Esophagus muscularis mucosa (tissue), 4 donors: ENCODE data around the gene AFF3. TPM values are rescaled to one million over a fixed set of nuclear protein-coding genes. Genes with fewer than 3 reads are reported as not detected.

Experiments used
- DNase-seq: peaks from one replicate; pipeline ENCODE4 v3.0.0-alpha.2; 2017; ENCODE audit errors: extremely low spot score
- H3K27ac ChIP-seq, 4 donors: fragments of 200-600 bp; sonication (generic); replicated peaks in 1 of 4; 1 replicate in 3 of 4; 2 replicates in 1 of 4; pipeline ENCODE4 v1.5.1; 2016 to 2019; ENCODE audit warnings: mild to moderate bottlenecking in 1 of 4
- H3K27me3 ChIP-seq, 4 donors: fragments of 200-600 bp; sonication (generic); one replicate each; pipeline versions ENCODE4 v1.5.1 to v1.6.0; 2016 to 2019
- H3K36me3 ChIP-seq, 4 donors: fragments of 200-600 bp; sonication (generic); one replicate each; pipeline ENCODE4 v1.5.1; 2016 to 2019
- H3K4me1 ChIP-seq, 4 donors: fragments of 200-600 bp; sonication (generic); one replicate each; pipeline ENCODE4 v1.5.1; 2016 to 2019
- H3K4me3 ChIP-seq, 4 donors: fragments of 200-600 bp; sonication (generic); 1 replicate in 2 of 4; 2 replicates in 2 of 4; pipeline ENCODE4 v1.5.1; 2016 to 2019; ENCODE audit warnings: mild to moderate bottlenecking in 4 of 4, moderate library complexity in 1 of 4
- H3K9me3 ChIP-seq, 4 donors: fragments of 200-600 bp; sonication (generic); 1 replicate in 3 of 4; 2 replicates in 1 of 4; pipeline ENCODE4 v1.5.1; 2016 to 2019
- EP300 ChIP-seq: sonication (generic); formaldehyde crosslinking; IDR thresholded peaks from one replicate; pipeline ENCODE4 v1.6.1; 2017; ENCODE audit warnings: antibody characterized with exemption
- POLR2A ChIP-seq: fragments of 450-650 bp; IDR thresholded peaks from one replicate; pipeline ENCODE4 v1.6.1; 2017; ENCODE audit warnings: antibody characterized with exemption, moderate library complexity, mild to moderate bottlenecking, low read depth
- POLR2AphosphoS5 ChIP-seq, 2 donors: sonication (generic); formaldehyde crosslinking; IDR thresholded peaks; one replicate each; pipeline ENCODE4 v1.6.1; 2017; ENCODE audit warnings: antibody characterized with exemption in 2 of 2
- WGBS: methylation state at CpG from one replicate; pipeline ENCODE4 v1.1.5; 2018; 5-methylcytosine and 5-hydroxymethylcytosine counted together
- intact Hi-C: fragments of 100-400 bp; cut with DNase I; formaldehyde crosslinking; loops from one replicate; pipeline ENCODE4 v1.15.1; 2023
- total RNA-seq, 4 donors: library from RNA; depleted of rRNA; stranded (reverse); fragments of >200 nt; gene quantifications; one replicate each; pipeline versions ENCODE4 v1.1.0 to v1.2.1, GENCODE V29; 2016
- TF ChIP-seq, protein P1 (sequence below), 3 experiments: fragments of 200-600 bp in 2 of 3; fragments of 450-650 bp in 1 of 3; sonication (generic) in 2 of 3; IDR thresholded peaks; one replicate each; pipeline ENCODE4 v1.5.1; 2017 to 2019; ENCODE audit warnings: antibody characterized with exemption in 3 of 3, mild to moderate bottlenecking in 2 of 3, moderate library complexity in 1 of 3

Gene AFF3
- total RNA-seq, 4 donors from 2014 or later: 36.4 to 99.5 (median 56.9) TPM

GRCh38 chr2:99877963-99878362 lies 264.4 kb downstream of the AFF3 start:
- Histone ChIP-seq H3K4me1 (peaks cover 21 to 31% (median 27%) of the 10 kb centered on the region in 4 donors), H3K4me3 (no peak overlapping the region), H3K27ac (no peak overlapping the region), H3K27me3 (no peaks in the 10 kb centered on the region), H3K9me3 (no peaks in the 10 kb centered on the region), H3K36me3 (no peaks in the 10 kb centered on the region)
- DNase-seq: no peak
- intact Hi-C loops: no loop called here
- 76% methylated on average over 4 of the region's 4 CpGs for WGBS
- TF ChIP-seq, protein P1, sequence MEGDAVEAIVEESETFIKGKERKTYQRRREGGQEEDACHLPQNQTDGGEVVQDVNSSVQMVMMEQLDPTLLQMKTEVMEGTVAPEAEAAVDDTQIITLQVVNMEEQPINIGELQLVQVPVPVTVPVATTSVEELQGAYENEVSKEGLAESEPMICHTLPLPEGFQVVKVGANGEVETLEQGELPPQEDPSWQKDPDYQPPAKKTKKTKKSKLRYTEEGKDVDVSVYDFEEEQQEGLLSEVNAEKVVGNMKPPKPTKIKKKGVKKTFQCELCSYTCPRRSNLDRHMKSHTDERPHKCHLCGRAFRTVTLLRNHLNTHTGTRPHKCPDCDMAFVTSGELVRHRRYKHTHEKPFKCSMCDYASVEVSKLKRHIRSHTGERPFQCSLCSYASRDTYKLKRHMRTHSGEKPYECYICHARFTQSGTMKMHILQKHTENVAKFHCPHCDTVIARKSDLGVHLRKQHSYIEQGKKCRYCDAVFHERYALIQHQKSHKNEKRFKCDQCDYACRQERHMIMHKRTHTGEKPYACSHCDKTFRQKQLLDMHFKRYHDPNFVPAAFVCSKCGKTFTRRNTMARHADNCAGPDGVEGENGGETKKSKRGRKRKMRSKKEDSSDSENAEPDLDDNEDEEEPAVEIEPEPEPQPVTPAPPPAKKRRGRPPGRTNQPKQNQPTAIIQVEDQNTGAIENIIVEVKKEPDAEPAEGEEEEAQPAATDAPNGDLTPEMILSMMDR (IDR thresholded peaks at IDR 0.05): no peak
- TF ChIP-seq EP300 (no peak), POLR2A (no peak), POLR2AphosphoS5 (IDR thresholded peaks at IDR 0.05) (no peak)

DNA sequence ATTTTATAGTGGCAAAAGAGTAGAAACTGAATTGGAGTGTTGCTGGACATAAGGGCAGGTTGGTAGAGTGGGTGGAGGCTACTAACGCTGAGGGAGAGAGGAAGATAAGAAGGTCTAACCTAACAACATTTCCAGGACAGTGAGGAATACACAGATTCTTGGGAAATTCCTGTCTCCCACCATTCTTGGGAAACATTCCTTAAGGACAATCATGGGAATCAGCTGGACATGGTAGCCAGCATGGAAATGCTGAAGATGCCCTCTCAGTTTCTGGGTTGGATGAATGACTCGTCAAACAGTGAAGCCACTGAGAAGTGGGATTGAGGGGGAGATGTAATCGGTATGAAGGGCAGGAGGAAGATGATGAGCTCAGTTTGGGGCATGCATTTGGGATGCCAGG lies 265.4 kb downstream of the AFF3 start:
- H3K4me1 ChIP-seq: peaks cover 17 to 21% (median 19%) of the 10 kb centered on the region in 4 donors
- intact Hi-C loops: no loop called here
- no peak overlapping the region for H3K4me3 ChIP-seq
- H3K27ac ChIP-seq: no peak overlapping the region
- no peaks in the 10 kb centered on the region for H3K9me3 ChIP-seq
- no peak for DNase-seq
- TF ChIP-seq, protein P1 (IDR thresholded peaks at IDR 0.05): no peak
- no peak for TF ChIP-seq POLR2AphosphoS5 (IDR thresholded peaks at IDR 0.05)
- TF ChIP-seq POLR2A: no peak
- no peak for TF ChIP-seq EP300
- H3K36me3 ChIP-seq: no peaks in the 10 kb centered on the region
- H3K27me3 ChIP-seq: no peaks in the 10 kb centered on the region
- WGBS: 97% methylated on average over 3 of the region's 3 CpGs

DNA sequence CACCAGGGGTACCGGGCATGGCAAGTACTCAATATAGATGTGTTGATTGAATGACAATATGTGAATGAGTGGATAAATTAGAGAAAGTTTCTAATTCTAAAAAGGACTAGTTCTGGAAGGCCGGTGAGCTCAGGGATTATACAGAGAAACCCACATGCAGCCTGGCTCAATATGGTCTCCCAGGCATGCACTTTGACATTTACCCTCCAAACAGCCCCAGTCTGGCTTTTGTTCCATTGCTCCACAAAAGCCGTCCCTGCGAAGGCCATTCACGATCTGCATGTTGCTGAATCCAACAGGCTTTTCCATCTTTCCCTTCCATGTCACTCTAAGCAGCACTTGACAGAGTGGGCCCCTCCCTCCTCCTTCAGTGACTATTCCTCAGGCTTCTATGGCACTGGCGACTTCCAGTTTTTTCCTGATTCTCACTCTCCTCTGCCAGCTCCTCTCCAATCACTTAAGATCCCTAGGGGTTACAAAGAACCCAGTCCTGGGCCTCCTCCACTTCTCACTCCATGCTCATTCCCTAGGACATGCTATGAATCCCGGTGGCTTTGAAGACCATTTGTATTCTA lies 266.7 kb downstream of the AFF3 start:
- Histone ChIP-seq H3K4me1 (peaks cover 12 to 15% (median 13%) of the 10 kb centered on the region in 4 donors), H3K9me3 (no peaks in the 10 kb centered on the region), H3K27ac (no peak overlapping the region), H3K36me3 (no peaks in the 10 kb centered on the region), H3K27me3 (no peaks in the 10 kb centered on the region), H3K4me3 (no peak overlapping the region)
- TF ChIP-seq POLR2A (no peak), POLR2AphosphoS5 (IDR thresholded peaks at IDR 0.05) (no peak), EP300 (no peak)
- TF ChIP-seq, protein P1 (IDR thresholded peaks at IDR 0.05): no peak
- WGBS: 95% methylated on average over 7 of the region's 7 CpGs
- no peak for DNase-seq
- intact Hi-C loops: no loop called here

- no peak overlapping the region for H3K27ac ChIP-seq
- no peaks in the 10 kb centered on the region for H3K9me3 ChIP-seq
- WGBS: 94% methylated on average over 4 of the region's 4 CpGs
- no peak overlapping the region for H3K4me3 ChIP-seq
- no peaks in the 10 kb centered on the region for H3K36me3 ChIP-seq
- intact Hi-C loops: no loop called here
- no peak for DNase-seq
- H3K27me3 ChIP-seq: no peaks in the 10 kb centered on the region
- peaks cover 0 to 16% (median 7%) of the 10 kb centered on the region in 4 donors for H3K4me1 ChIP-seq
- TF ChIP-seq POLR2A: no peak
- no peak for TF ChIP-seq POLR2AphosphoS5 (IDR thresholded peaks at IDR 0.05)
- TF ChIP-seq EP300: no peak
- TF ChIP-seq, protein P1 (IDR thresholded peaks at IDR 0.05): no peak
These were observed 274.1 kb downstream of the AFF3 start for GRCh38 chr2:99868260-99868659.

DNA sequence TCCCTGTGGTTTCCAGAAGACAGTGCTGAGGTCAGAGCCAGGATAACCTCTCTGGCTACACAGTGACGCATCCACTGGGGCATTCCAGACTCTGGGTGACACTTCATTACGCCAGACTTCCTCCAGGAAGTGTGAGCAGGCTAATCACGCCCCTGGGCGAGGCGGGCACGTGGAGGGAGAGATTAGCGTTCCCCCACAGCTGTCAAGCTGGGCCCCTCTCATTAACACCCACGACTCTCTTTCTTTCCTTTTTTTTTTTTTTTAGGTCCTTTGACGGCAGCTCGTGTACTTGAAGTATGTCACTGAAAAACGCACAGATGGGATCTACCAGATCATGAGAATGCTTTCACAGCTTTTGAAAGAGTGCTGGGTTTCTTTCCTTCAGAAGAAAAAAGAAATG lies 274.6 kb downstream of the AFF3 start:
- Histone ChIP-seq H3K36me3 (no peaks in the 10 kb centered on the region), H3K9me3 (no peaks in the 10 kb centered on the region), H3K4me1 (peaks cover 0 to 16% (median 7%) of the 10 kb centered on the region in 4 donors), H3K4me3 (no peak overlapping the region), H3K27ac (no peak overlapping the region), H3K27me3 (no peaks in the 10 kb centered on the region)
- intact Hi-C loops: no loop called here
- no peak for DNase-seq
- no peak for TF ChIP-seq POLR2AphosphoS5 (IDR thresholded peaks at IDR 0.05)
- TF ChIP-seq, protein P1 (IDR thresholded peaks at IDR 0.05): no peak
- TF ChIP-seq POLR2A: no peak
- TF ChIP-seq EP300: no peak
- 73% methylated on average over 11 of the region's 11 CpGs for WGBS
